Left renal pelvis (tissue), 4 donors: ENCODE measurements around the gene PPP1R37. TPM values are rescaled to one million over a fixed set of nuclear protein-coding genes. Genes with fewer than 3 reads are reported as not detected.
"Not testable (repeated sequence)": the region's sequence is repeated elsewhere in the genome, so short reads cannot be mapped to it uniquely, and the experiment has no call there.

ENCODE experiments used
- DNase-seq, 4 donors: peaks; one replicate each; pipeline ENCODE4 v3.0.0-alpha.2; 2013; ENCODE audit warnings: low read depth in 4 of 4, low spot score in 3 of 4
- polyA plus RNA-seq, 4 donors: library from polyadenylated mRNA; unstranded; fragments of 120-200 nt; gene quantifications; one replicate each; pipeline ENCODE4 v1.2.1, GENCODE V29; 2013; ENCODE audit not compliant: insufficient read length in 4 of 4

The PPP1R37 gene
- polyA plus RNA-seq, 4 donors: 15.2 to 38.9 (median 26.5) TPM

DNA sequence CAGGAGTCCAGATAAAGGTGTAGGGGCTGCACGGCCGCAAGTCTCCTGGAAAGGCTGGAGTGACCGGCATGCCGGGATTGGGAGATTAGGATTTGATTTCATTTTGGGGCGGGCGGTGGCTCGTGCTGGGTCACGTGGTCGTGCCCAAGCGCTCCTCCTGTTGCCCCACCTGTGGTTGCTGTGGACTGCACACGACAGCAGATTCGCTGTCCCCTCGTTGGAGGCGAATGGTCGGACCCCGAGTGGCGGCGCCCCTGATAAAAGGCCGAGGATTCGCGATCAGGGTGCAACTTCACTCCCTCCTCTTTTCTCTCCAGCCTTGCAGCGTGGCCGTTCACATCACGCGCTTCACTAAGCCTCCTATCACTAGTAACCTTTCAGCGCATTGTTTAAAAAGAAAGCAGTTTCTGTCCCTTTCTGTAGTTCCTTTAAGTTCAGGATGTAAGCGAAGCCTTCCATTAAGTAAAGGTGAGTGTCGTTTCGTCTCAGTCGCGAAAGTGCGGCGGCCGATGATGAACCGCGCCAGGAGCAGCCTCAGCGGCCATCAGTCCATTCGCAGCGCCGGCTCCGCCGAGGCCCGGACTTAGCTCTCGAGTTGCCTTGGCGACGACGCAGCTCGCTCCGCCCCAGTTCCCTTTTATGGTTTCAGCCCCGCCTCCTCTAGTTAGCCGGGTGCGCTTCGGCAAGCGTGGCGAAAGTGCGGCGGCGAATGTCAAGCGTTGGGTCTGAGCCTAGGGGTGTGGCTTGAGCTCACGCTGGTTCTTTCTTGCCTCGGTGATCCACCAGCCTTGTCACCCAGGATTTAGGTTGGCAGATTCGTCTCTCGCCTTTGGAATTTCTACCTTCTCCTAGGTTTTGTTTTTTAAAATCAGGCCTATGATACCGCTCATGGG, 1.7 kb upstream of the PPP1R37 start:
- DNase-seq: peak; percentile 97 to 99 (median 98)

DNA sequence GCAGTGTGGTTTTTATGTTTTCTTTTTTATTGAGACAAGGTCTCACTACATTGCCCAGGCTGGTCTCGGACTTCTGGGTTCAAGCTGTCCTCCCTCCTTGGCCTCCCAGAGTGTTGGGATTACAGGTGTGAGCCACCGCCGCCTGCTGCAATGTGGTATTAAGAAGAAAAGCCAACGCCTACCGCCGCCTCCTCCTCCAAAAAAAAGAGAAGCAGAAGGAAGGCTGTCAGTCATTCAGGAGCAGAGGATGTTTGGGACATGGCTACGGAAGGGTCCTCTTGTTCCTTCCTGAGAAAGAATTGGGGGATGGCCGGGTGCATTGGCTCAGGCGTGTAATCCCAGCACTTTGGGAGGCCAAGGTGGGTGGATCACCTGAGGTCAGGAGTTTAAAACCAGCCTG, 1.2 kb downstream of the PPP1R37 start:
- DNase-seq: no peak

DNA sequence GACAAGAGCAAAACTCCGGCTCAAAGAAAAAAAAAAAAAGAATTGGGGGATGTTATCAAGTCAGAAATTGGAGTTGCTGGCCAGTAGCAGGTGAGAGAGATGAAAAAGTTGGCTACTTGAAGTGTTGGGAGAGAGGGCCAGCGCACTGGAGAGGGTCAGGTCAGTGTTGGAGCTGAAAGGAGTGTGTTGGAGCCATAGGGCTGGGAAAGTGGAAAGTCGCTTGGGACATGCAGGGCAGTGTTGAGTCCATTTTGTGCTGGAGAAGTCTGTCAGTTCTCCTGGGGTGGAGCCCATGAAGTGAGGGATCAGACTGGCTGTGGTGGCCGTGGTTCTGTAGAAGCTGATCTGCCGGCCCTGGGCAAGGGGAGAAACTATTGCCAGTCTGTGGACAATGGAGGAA, 1.7 kb downstream of the PPP1R37 start:
- no peak for DNase-seq

DNA sequence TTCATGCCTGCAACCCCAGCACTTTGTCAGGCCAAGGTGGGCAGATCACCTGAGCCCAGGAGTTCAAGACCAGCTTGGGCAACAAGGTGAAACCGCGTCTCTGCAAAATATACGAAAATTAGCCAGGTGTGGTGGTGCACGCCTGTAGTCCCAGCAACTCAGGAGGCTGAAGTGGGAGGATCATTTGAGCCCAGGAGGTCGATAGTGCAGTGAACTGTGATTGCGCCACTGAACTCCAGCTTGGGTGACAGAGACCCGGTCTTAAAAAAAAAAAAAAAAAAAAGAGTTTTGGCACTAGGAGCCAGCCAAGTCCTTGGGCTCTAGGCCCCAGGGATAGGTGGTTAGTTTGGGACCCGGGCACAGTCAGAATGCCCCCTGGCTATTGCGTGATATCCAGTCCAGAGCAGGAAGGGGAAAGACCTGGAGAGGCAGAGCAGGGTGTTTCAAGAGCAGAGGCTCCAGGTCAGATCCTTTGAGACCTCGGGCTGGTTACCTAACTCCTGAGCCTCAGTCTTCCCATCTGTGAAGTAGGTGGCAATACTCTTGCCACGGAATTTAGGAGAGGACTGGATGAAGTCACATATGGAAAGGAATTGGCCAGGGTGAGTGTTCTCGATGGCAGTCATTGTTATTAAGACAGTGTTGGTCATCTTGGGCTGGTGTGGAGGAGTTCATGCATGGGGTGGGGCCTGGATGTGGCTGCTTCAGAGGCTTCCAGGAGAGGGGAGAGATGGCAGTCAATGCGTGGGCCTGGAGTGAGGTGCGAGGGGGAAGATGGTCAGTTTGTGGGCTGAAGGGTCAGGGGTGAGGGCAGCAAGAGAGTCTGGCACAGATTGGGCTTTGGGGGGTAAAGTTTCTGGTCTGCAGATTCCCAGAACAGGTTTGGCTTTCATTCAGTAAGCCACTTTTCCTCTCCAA, 2.8 kb downstream of the PPP1R37 start:
- no peak for DNase-seq

DNA sequence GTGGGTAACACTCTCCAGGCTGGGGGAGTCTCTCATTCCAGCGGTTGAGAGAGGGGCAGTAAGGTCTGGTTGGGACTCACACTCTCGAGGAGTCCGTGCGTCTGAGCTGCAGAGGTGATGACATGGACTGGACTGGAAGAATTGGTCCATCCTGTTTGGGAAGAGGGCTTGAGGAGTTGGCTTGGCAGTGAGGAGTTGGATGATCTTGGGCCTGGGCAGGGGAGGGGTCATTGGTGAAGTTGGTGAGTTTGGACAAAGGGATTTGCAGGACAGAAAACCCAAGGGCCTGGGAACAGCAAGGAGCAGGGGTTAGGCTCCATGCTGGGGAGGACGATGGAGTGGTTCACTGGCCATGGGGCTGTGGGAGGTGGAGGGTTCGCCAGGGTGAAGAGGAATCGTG, 3.7 kb downstream of the PPP1R37 start:
- no peak for DNase-seq

DNA sequence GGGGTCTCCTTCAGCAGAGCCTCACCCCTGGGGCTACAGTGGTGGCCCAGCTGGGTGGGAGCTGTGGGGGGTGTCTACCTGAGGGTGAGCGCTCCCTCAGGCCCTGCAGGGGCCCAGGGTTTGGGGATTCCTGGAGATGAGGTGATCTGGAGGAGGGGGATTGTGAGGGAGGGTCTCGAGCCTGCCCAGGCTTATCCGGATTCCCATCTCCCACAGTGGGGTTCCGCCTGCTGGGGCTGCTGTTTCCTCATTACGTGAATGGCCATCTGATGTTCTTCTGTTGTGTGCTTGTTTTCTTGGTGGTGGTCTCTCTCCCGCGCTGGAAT, 4.4 kb downstream of the PPP1R37 start:
- no peak for DNase-seq

DNA sequence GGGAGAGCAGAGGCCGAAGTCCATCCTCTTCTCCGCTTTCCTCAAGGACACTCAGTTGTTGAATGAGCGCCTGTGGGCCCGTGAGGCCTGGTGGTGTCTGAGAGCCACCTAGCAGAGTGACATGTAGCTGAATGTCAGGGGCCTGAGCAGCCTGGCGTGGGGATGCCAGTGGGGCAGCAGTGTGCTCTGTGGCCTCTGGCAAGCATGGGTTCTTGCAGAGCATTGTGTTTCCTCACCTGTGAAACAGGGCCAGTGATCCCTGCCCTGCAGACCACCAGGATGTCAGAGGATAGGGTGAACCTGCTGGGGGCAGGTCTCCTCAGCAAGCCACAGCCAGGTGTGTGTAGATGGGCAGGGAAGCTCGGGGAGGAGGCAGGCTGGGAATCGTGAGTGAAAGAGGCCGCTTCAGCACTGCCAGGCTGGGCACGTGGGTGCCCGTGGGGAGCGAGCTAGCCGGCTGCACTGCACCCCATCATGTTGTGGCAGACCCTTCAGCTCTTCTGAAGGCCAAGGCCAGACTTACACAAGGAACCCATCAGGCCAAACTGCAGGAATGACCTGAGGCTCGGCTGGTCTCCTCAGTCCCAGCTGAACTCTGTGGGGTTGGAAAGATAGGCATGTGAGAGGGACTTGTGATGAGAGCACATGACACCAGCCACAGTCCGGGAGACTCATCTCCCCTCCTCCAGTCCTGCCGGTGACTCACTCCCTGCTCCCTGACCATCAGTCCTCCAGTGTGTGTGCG, 5.0 kb downstream of the PPP1R37 start:
- DNase-seq: no peak

DNA sequence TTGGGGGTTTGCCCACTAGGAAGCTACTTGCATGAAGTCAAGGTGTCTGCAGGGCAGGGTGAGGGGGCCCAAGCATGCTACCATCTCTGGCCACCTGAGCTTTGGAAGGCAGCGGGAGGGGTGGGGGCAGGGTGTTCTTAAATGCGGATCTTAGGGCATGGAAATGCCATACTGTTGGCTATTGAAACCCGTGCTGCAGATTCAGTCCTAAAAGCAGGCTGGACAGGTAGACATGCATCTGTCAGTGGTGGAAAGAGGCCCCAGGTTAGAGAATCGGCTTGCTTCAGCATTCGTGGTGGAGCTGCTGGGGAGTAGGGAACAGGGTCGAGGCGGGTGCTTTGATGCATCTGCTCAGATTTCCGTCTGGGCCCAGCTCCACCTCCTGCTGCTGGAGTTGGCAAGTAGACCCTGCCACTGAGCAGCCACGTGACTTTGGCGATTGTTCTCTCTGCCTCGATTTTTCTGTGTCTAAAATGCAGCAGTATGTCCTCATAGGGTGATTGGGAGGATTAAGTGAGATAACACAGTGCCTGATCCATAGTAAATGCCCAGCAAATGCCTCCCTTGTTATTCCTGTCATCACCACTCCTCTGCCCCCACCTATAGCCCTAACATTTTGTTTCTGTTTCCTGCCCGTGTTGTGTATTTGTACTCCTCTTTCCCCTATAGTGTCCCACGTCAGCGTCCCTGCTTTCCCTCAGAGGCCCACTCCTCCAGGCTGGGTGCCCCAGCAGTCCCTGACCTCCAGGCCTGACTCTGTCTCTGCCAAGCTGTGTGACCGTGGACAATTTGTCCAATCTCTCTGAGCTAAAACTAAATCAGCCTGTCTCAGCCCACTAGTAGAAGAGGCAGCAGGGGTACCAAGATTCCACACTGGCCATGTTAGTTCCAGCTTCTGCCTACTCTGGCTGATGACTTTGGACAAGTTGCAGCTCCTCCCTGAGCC, 5.8 kb downstream of the PPP1R37 start:
- DNase-seq: no peak

DNA sequence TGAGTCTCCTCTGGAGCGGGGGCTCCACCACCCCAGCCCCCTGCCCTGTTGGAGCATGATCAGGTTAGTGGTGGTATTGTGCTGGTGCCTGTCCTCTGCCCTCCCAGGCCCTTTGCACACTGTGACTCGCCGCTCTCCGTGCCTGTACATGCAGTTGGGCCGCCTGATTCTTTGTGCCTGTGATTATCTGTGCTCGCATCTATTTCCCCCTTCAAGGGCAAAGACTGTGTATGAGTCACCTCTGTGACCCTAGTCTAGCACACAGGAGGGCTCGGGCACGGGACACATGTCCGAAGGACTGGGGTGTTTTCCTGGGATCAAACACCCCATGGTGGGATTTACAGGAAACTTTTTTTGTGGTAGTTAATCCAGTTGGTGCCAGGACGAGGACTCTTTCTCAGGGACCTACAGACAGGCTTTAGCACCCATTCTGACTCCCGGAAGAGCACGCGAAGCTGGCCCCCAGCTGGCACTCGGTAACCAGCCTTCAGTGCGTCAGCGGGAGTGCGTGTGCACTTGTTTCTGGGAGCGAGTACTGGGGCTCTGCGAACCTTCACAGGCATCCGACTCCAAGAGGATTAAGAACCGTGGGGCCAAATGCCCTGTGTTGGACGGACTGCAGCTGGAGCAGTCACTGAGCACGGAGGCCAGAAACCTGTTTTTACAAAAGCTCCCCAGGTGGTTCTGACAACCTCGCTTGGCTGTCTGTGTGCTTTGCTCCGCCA, 6.7 kb downstream of the PPP1R37 start:
- no peak for DNase-seq

DNA sequence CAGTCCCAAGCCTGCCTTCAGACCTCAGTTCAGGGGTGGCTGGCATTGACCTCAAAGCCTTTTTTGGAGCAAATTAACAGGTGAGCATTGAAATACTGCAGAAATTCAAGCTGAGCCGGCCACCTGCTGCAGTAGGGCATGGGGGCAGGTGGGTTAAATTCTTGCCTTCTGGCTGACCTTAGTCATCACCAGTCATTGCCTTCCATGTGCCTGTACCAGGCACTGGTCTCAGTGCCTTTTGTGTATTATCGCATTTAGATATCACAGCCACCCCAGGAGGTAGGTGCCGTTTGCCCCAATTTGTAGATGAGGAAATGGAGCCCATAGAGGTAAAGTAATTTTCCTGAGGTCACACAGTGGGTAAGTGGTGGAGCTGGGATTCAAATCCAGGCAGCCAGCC, 7.2 kb downstream of the PPP1R37 start:
- no peak for DNase-seq

DNA sequence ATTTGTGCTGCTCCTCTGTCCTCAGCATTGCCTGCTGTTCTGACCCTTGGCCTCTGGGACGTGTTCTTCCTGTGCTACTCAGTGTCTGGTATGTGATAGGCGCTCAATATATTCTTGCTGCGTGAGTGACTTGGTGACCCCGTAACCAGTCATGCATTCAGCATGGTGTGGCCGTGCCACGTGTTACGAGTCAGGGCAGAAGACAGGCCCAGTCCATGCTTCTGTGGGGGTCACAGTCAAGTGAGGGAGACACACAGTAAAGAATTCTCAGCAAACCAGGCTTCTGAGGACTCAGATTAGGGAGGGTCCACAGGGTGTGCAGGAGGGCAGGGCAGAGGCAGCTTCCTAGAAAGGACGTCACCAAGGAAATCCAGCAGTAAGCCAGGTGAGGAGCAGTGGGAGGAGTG, 7.9 kb downstream of the PPP1R37 start:
- DNase-seq: no peak

DNA sequence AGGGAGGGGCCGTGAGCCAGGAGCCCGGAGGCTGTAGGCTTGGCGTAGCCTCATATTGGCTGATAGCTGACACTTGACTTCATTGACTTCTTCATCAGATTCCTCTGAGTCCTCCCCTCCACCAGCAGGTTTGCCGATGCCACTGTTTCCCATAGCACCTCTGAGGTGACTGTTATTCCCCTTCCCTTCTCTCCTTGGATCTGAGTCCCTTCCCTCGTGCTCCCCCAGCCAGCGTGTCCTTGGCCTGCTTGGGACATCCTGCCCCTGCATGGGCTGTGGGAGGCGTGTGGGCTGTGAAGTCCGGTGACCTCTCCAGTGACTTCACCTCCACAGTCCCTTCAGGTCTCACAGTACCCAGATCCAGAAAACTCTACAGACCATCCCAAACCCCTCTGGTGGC, 8.8 kb downstream of the PPP1R37 start:
- DNase-seq: no peak

DNA sequence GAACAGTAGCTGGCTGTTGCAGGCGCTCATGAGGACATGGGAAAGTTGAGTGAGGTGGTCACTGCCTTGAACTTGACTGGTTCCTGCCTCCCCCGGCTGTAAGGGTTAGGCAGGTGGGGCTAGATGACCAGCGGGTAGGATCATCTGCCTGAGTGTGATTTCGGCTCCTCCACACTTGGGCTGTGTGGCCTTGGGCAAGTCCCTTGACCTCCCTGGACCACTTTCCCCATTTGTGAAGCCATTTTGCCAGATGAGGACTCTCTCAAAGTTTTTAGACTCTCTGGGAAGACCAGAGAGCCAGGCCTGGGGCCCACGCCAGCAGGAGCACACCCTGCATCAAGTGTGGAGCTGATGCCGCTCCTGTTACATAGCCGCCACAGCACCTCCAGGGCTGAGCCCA, 9.5 kb downstream of the PPP1R37 start:
- DNase-seq: no peak

DNA sequence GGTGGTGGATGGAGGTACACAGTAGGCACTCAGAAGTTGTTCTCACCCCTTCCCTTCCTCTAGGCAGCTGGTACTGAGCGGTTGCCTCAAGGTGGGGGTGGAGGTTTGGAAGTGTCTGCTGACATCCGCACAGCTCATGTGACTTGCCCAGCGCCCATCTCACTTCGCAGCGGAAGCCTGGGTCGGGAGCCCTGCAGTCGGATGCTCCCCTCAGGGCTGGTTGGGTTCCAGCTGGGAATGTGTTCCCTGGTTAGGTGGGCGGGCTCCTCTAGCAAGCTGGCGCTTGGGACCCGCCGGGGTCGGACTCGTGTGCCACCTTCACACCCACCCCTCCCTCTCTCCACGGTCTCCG, 10.2 kb downstream of the PPP1R37 start:
- no peak for DNase-seq

DNA sequence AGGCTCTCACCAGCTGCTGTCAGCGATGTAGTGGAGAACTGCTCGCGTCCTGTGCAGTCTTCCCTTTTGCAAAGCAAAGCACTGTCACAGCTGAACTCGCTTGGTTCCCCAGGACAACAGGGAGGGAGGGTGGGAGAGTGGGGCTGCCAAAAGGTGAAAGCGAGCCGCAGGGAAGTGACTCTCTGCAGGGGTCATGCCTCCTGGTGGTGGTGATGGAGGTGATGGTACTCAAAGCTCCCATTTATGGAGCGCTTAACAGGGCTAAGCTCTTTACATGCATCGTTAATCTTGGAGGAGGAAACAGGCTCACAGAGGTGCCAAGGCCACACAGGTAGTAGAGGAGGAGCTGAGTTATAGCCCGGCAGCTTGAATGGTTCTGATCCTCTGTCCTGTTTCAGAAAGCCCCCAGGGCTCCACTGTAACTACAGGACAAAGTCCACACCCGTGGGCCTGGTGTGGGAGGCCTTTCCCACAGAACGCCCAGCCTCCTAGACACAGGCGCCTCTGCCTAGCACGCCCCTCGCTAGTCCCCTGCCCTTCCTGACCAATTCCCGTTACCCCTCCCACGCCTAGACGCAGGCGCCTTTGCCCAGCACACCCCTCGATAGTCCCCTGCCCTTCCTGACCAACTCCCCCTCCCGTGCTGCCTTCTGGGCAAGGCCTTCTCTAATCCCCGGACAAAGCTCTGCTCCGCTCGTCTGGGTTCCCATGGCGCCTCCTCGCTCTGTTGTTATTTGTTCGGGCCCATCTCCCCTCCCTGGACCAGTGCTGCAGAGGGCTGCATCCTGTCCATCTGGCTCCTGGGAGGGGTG, 10.7 kb downstream of the PPP1R37 start:
- no peak for DNase-seq

DNA sequence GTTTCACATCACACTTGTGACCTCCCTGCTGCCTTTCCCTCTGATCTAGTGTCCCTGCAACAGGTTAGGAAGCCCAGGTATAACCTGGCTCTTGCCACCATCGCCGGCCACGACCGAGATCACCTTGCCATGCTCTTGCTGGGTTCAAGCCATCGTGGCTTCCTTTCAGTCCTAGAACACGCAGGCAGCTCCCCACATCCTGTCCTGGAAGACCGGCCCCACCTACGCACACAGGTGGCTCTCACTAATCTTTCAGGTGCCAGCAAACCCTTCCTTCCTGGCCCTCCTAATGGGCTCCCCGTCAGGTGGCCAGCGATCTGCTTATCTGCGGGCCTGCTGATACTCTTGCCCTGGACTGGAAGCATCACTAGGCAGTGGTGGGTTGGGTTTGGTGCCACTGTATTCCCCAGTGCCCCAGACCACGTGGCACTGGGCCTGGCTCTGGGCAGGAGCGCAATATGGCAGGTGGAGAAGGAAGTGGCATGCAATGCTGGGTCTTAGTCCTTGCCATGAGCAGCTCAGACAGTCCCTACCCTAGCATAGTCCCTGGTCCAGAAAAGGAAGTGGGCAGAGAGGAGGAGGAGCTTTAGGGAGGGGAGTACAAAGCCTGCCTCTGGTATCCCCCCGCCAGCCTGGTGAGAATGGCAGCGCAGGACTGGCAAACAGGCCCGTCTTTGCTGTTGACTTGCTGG, 11.8 kb downstream of the PPP1R37 start:
- DNase-seq: no peak

DNA sequence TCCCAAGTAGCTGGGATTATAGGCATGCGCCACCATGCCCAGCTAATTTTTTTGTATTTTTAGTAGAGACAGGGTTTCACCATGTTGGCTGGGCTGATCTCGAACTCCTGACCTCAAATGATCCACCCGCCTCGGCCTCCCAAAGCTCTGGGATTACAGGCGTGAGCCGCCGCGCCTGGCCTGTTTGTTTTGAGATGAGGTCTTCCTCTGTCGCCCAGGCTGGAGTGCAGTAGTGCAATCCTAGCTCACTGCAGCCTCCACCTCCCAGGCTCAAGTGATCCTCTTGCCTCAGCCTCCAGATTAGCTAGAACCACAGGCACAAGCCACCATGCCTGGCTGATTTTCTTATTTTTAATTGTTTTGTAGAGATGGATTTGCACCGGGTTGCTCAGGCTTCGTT, 13.4 kb downstream of the PPP1R37 start:
- not testable (repeated sequence) for DNase-seq

DNA sequence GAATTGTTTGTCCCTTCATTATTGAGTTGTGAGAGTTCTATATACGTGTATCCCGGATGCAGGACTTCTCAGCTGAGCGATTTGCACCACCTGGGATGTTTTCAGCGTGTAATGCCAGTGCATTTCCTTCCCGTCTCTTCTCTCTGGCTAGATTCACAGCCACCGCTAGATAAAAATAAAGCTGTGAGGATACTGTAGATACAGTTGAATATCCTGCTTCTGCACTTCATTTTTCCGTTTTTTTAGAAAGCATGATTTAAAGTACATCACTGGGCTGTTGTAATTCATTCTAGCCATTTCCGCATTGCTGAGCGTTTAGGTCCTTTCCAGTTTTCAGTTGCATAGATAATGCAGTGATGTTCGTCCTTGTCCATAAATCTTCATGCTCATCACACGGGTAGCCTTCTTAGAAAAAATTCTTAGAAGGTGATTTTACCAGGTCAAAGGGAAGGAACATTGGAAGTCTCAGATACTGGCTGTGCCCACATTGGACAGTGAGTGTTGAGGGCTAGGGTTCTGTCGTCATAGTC, 14.7 kb downstream of the PPP1R37 start:
- DNase-seq: no peak
